Measurements from ENCODE around the gene NINJ2.

NINJ2 gene

DNA sequence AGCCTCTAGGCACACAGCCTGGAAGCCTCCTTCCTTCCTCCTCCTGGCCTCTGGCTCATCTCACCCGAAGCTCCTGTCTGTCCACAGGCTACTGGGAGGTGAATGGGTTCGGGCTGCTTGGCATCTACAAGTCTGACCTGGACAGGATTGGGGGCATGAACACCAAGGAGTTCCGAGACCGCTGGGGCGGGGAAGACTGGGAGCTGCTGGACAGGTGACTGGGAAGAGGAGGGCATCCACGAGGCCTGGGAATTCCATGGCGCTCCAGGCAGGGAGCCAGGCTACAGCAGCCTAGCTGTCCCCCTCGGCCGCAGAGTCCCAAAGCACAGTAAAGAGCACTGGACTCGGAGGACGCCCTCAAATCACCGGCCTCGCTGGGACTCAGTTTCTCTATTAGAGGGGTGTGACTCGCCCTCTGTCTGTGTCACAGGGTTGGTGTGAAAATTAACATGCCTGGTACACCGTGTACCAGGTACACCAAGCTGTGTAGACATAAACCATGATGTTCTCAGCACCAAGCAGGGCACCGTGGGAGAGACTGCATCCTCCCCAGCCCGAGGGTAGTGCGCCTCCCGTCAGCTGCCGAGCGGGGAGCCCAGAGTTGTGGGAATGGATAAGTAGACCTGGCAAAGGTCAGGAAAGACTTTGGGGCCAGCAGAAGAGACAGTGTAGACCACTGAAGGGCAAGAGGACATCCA is 103.9 kb downstream of the NINJ2 start:
- TF ChIP-seq, protein P1, sequence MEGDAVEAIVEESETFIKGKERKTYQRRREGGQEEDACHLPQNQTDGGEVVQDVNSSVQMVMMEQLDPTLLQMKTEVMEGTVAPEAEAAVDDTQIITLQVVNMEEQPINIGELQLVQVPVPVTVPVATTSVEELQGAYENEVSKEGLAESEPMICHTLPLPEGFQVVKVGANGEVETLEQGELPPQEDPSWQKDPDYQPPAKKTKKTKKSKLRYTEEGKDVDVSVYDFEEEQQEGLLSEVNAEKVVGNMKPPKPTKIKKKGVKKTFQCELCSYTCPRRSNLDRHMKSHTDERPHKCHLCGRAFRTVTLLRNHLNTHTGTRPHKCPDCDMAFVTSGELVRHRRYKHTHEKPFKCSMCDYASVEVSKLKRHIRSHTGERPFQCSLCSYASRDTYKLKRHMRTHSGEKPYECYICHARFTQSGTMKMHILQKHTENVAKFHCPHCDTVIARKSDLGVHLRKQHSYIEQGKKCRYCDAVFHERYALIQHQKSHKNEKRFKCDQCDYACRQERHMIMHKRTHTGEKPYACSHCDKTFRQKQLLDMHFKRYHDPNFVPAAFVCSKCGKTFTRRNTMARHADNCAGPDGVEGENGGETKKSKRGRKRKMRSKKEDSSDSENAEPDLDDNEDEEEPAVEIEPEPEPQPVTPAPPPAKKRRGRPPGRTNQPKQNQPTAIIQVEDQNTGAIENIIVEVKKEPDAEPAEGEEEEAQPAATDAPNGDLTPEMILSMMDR (IDR thresholded peaks at IDR 0.05; ENCODE audit: low read depth, low read length), result no peak
- DNase-seq (ENCODE audit: extremely low read depth, low read depth), result no peak

DNA sequence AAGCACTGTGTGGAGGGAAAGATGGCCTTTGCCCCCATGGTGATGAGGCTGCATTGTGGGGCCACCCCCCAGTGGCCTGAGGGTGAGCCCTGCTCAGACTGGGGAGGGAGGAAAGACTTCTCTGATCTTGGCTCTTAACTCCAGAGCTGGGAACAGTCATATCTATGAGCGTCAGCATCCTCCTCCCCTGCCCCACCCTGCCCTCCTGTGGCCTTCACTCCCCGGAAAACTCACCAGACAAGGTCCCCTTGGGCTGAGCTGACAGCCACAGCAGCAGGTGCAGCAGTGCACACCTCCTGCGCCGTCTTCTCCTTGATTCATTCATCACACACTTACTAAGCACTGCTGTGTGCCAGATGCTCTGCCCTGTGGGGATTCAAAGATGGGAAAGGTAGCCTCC is 104.7 kb downstream of the NINJ2 start:
- TF ChIP-seq, protein P1 (IDR thresholded peaks at IDR 0.05; ENCODE audit: low read depth, low read length), result no peak
- no peak for DNase-seq (ENCODE audit: extremely low read depth, low read depth)

DNA sequence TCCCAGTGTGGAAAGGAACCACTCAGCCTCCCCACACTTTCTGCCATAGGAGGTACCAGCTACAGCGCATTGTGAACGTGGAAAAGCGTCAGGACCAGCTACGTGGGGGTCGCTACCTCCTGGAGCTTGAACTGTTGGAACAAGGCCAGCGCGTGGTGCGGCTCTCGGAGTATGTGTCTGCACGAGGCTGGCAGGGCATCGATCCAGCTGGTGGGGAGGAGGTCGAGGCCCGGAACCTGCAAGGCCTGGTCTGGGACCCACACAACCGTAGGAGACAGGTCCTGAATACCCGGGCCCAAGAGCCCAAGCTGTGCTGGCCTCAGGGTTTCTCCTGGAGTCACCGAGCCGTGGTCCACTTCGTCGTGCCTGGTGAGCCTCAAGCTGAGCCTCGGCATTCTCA is 106.7 kb downstream of the NINJ2 start:
- DNase-seq (ENCODE audit: extremely low read depth, low read depth), result no peak
- TF ChIP-seq, protein P1 (IDR thresholded peaks at IDR 0.05; ENCODE audit: low read depth, low read length), result no peak

DNA sequence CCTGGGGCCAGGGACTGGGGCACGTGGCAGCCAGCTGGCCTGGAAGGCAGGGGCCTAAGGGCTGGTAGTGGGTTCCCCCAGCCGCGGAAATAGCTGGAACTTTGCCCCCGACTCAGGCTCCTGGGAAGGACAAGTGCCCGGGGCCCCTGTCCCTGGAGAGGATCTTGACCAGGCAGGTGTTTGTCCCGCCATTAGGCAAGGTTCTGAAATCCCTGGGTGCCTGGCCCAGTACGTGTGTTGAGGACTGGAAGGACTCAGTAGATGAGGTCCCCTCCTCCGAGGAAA is 109.3 kb downstream of the NINJ2 start:
- TF ChIP-seq, protein P1 (IDR thresholded peaks at IDR 0.05; ENCODE audit: low read depth, low read length), result no peak
- no peak for DNase-seq (ENCODE audit: extremely low read depth, low read depth)

DNA sequence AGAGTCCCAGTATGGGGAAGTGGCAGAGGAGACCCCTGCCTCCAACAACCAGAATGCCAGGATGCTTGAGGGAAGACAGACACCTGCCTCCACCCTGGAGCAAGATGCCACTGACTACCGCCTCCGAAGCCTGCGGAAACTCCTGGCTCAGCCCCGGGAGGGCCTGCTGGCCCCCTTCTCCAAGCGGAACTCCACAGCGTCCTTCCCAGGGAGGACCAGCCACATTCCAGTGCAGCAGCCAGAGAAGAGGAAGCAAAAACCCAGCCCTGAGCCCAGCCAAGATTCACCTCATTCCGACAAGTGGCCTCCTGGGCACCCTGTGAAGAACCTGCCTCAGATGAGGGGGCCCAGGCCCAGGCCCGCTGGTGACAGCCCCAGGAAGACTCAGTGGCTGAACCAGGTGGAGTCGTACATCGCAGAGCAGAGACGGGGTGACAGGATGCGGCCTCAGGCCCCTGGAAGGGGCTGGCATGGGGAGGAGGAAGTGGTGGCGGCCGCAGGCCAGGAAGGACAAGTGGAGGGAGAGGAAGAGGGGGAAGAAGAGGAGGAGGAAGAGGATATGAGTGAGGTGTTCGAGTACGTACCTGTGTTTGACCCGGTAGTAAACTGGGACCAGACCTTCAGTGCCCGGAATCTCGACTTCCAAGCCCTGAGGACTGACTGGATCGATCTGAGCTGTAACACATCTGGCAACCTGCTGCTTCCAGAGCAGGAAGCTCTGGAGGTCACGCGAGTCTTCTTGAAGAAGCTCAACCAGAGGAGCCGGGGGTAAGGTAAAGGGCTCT is 109.8 kb downstream of the NINJ2 start:
- TF ChIP-seq, protein P1 (IDR thresholded peaks at IDR 0.05; ENCODE audit: low read depth, low read length), result no peak
- DNase-seq (ENCODE audit: extremely low read depth, low read depth), result no peak

DNA sequence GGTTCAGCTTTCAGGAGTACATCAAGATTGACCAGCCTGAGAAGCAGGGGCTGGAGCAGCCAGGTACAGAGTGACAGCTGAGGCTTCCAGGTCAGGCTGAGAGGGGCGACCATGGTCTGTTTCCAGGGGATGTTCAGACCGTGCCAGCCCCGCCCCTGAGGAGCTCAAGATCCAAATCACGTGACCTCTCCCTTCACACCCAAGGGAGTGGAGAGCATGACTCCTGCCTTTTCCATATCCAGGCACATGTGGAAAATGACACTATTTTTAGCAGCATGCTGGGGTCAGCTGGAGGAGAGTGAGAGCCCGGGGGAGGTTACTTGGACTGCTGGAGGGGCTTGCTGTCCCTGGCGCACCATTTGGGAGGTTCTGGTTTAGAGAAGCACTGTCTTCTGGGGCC is 110.8 kb downstream of the NINJ2 start:
- no peak for DNase-seq (ENCODE audit: extremely low read depth, low read depth)
- TF ChIP-seq, protein P1 (IDR thresholded peaks at IDR 0.05; ENCODE audit: low read depth, low read length), result no peak

DNA sequence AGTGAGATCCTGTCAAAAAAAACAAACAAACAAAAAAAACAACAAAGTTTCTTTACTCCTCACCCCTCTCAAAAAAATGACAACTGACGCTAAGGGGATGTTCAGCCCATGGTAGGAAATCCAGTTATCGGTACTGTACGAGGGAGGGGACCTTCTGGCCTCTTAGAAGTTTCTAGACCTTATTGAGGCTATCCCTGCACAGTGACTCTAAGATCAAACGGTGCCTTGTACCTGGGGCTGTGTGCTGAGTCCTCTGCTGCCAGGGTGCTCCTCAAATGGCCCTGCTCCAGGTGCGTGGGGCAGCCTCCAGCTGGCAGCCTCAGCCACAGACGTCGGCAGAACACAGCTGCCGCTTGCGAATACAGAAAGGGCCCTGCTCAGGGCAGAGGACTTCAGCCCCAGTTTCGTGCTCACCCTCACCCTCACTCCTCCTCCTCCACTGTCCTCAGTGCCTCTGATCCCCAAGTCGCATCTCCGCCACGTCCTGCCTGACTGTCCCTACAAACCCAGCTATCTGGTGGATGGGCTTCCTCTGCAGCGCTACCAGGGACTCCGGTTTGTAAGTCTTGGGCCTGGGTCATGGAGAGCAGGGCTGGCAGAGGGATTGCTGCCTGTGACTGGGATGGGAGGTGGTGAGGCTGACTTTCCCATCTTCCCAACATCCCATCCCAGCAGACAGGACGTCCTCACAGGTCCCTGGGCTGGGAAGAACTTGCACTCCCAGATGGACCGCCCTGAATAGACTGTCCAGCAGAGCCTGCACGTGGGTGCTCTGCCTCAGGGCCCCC is 112.6 kb downstream of the NINJ2 start:
- no peak for DNase-seq (ENCODE audit: extremely low read depth, low read depth)
- TF ChIP-seq, protein P1 (IDR thresholded peaks at IDR 0.05; ENCODE audit: low read depth, low read length), result no peak

All from AG09319 (cell line).